Jurkat, Clone E6-1 (cell line): ENCODE results near the gene PPP1R1B.

Experiments used
- DNase-seq: peaks from one replicate; pipeline ENCODE4 v3.0.0-alpha.2; 2011; ENCODE audit warnings: low read depth, low spot score
- H3K4me3 ChIP-seq: 2 replicates; pipeline ENCODE4 v1.5.1; 2011; ENCODE audit warnings: mild to moderate bottlenecking, low read length, control low read depth, moderate library complexity

Gene PPP1R1B

GRCh38 chr17:39599665-39600231 lies 27.0 kb upstream of the PPP1R1B start:
- DNase-seq = no peak
- H3K4me3 ChIP-seq = no peak overlapping the region

GRCh38 chr17:39600288-39600996 lies 26.3 kb upstream of the PPP1R1B start:
- H3K4me3 ChIP-seq = no peak overlapping the region
- DNase-seq = no peak

GRCh38 chr17:39600997-39601597 lies 25.7 kb upstream of the PPP1R1B start:
- no peak for DNase-seq
- H3K4me3 ChIP-seq = no peak overlapping the region

- no peak overlapping the region for H3K4me3 ChIP-seq
- DNase-seq = no peak
Observed at GRCh38 chr17:39601758-39602532, 24.8 kb upstream of the PPP1R1B start.

GRCh38 chr17:39602533-39603303 lies 24.0 kb upstream of the PPP1R1B start:
- H3K4me3 ChIP-seq = no peak overlapping the region
- no peak for DNase-seq

- H3K4me3 ChIP-seq = no peak overlapping the region
- no peak for DNase-seq
Observed at GRCh38 chr17:39603304-39604016, 23.3 kb upstream of the PPP1R1B start.

- no peak overlapping the region for H3K4me3 ChIP-seq
- no peak for DNase-seq
Observed at GRCh38 chr17:39604911-39605491, 21.8 kb upstream of the PPP1R1B start.

- no peak overlapping the region for H3K4me3 ChIP-seq
- DNase-seq = no peak
Observed at GRCh38 chr17:39605492-39606433, 21.0 kb upstream of the PPP1R1B start.

- no peak for DNase-seq
- no peak overlapping the region for H3K4me3 ChIP-seq
Observed at GRCh38 chr17:39606434-39607056, 20.2 kb upstream of the PPP1R1B start.

- H3K4me3 ChIP-seq = no peak overlapping the region
- DNase-seq = no peak
Observed at GRCh38 chr17:39607057-39607850, 19.5 kb upstream of the PPP1R1B start.

GRCh38 chr17:39607851-39608130 lies 19.0 kb upstream of the PPP1R1B start, which contains the start of gene NEUROD2:
Gene NEUROD2, minus strand, starts transcription at chr17:39607920. Its CDS starts 1,321 bp downstream, at chr17:39606599.
- no peak for DNase-seq

GRCh38 chr17:39608142-39608981 lies 18.4 kb upstream of the PPP1R1B start:
- DNase-seq = no peak
- no peak overlapping the region for H3K4me3 ChIP-seq

More at GRCh38 chr17:39607851-39608130, 19.0 kb upstream of the PPP1R1B start, which contains the start of gene NEUROD2:
- H3K4me3 ChIP-seq = no peak within 1 kb of the TSS

GRCh38 chr17:39609416-39610025 lies 17.2 kb upstream of the PPP1R1B start:
- H3K4me3 ChIP-seq = no peak overlapping the region
- no peak for DNase-seq

- DNase-seq = no peak
- H3K4me3 ChIP-seq = no peak overlapping the region
Observed at GRCh38 chr17:39611401-39612112, 15.2 kb upstream of the PPP1R1B start.
